HG02840 (cell line): ENCODE measurements around the gene OR56B1.
"Not testable (repeated sequence)": the region's sequence is repeated elsewhere in the genome, so short reads cannot be mapped to it uniquely, and the experiment has no call there.

Experiments
- ATAC-seq: cut with Tn5 transposase; IDR thresholded peaks from one replicate; pipeline ENCODE4 v1.9.1; 2021; ENCODE audit warnings: mild to moderate bottlenecking, moderate library complexity, moderate number of reproducible peaks; ENCODE audit not compliant: unreplicated experiment, low FRiP score

The OR56B1 gene

GRCh38 chr11:5736396-5736795 lies at the start of gene OR56B1:
TSS of gene OR56B1 (plus strand) at chr11:5736448. CDS start at chr11:5736517, 69 bp downstream.
- no peak for ATAC-seq

- no peak for ATAC-seq
Observed at GRCh38 chr11:5688482-5688881, 47.8 kb upstream of the OR56B1 start.

GRCh38 chr11:5689551-5689983 lies 46.7 kb upstream of the OR56B1 start, which contains the start of gene TRIM22:
TSS of gene TRIM22 (plus strand) at chr11:5689790. CDS start at chr11:5696233, 6,443 bp downstream.
- peak; percentile 77 for ATAC-seq

- no peak for ATAC-seq
Observed at GRCh38 chr11:5690216-5690615, 46.0 kb upstream of the OR56B1 start.

- no peak for ATAC-seq
Observed at GRCh38 chr11:5690736-5691135, 45.5 kb upstream of the OR56B1 start.

- not testable (repeated sequence) for ATAC-seq
Observed at GRCh38 chr11:5691238-5691963, 44.8 kb upstream of the OR56B1 start.

GRCh38 chr11:5691964-5692361 lies 44.3 kb upstream of the OR56B1 start:
- no peak for ATAC-seq

GRCh38 chr11:5694642-5695041 lies 41.6 kb upstream of the OR56B1 start:
- ATAC-seq: no peak

GRCh38 chr11:5695580-5695979 lies 40.7 kb upstream of the OR56B1 start:
- ATAC-seq: no peak

- ATAC-seq: no peak
Observed at GRCh38 chr11:5696210-5696609, 40.0 kb upstream of the OR56B1 start.

- no peak for ATAC-seq
Observed at GRCh38 chr11:5698281-5698680, 38.0 kb upstream of the OR56B1 start.

GRCh38 chr11:5700421-5701054 lies 35.7 kb upstream of the OR56B1 start:
- no peak for ATAC-seq

- ATAC-seq: no peak
Observed at GRCh38 chr11:5701055-5701577, 35.1 kb upstream of the OR56B1 start.

- peak; percentile 88 for ATAC-seq
Observed at GRCh38 chr11:5703741-5704536, 32.3 kb upstream of the OR56B1 start.

GRCh38 chr11:5705688-5706087 lies 30.6 kb upstream of the OR56B1 start:
- no peak for ATAC-seq

- ATAC-seq: no peak
Observed at GRCh38 chr11:5712507-5712906, 23.7 kb upstream of the OR56B1 start.

GRCh38 chr11:5713695-5714094 lies 22.6 kb upstream of the OR56B1 start:
- no peak for ATAC-seq

GRCh38 chr11:5716518-5716917 lies 19.7 kb upstream of the OR56B1 start:
- not testable (repeated sequence) for ATAC-seq

- no peak for ATAC-seq
Observed at GRCh38 chr11:5719703-5720495, 16.3 kb upstream of the OR56B1 start.

- no peak for ATAC-seq
Observed at GRCh38 chr11:5722622-5723021, 13.6 kb upstream of the OR56B1 start.
